ENCODE measurements around the gene GNAZ.

The GNAZ gene

DNA sequence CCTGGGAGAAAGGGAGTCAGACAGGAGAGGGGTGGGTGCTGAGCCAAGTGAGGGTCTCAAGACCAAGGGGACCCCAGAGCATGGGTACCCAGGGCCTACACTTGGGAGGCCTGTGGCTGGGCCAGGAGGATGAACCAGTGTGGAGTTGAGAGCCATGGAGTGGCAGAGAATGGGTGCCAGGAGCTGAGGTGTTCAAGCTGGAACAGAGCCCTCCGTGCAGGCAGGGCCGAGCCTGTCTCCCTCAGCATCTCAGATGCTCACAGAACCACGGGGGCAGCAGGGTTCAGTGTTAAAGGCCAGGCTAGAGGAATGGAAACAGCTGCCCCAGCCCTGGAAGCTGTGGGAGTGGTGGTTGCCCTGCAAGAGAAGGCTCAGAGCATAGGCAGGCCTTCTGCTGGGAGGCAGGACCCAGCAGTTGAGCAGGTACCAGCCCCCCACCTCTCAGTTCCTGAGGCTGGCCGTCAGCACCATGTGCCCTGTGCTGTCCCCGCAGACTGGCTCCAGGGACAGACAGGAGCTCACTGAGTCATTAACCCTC is 39.2 kb downstream of the GNAZ start:
- Mint-ChIP-seq H3K36me3 (ENCODE audit: insufficient read depth) (no peaks in the 10 kb centered on the region), H3K9me3 (no peaks in the 10 kb centered on the region), H3K4me1 (ENCODE audit: low read depth in 2 of 2) (no peaks in the 10 kb centered on the region), H3K27me3 (no peaks in the 10 kb centered on the region), H3K27ac (no peak overlapping the region), H3K4me3 (no peak overlapping the region)
- DNase-seq = no peak
- ATAC-seq (replicated peaks) = no peak

DNA sequence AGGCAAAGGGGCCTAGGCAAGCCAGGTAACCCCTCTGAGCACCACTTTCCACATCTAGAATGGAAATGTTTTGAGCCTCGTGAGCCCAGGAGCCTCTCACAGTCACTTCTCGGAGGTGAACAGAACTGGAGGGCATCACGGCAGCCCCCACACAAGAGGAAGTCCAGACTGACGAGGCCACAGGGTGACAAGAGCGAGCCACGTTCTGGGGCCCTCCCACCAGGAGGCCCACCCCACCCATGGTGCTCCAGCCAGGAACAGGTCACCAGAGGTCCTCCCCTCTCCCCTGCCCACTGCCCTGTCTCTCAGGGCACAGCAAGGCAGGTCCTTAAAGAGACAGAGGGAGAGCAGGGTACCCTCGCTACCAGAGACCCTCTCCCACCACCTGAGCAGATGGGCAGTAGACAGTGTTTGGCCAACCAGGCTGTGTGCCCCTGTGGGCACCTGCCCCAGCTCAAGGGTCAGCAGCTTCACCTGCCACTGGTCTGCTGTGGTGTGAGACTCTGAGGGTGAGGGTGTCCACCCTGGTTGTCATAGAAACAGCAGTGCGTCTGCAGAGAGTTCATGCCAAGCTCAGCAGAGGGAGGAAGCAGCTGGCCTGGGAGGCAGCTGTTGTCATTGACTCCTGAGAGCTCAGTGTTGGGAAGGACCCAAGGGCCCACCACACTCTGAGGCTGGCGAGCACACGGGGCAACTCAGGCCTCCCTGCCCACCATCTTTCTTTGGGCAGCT is 40.0 kb downstream of the GNAZ start:
- ATAC-seq (replicated peaks) = no peak
- peak overlapping the region in 1 of 2 donors; percentile 8 for H3K27ac Mint-ChIP-seq
- no peak for DNase-seq

DNA sequence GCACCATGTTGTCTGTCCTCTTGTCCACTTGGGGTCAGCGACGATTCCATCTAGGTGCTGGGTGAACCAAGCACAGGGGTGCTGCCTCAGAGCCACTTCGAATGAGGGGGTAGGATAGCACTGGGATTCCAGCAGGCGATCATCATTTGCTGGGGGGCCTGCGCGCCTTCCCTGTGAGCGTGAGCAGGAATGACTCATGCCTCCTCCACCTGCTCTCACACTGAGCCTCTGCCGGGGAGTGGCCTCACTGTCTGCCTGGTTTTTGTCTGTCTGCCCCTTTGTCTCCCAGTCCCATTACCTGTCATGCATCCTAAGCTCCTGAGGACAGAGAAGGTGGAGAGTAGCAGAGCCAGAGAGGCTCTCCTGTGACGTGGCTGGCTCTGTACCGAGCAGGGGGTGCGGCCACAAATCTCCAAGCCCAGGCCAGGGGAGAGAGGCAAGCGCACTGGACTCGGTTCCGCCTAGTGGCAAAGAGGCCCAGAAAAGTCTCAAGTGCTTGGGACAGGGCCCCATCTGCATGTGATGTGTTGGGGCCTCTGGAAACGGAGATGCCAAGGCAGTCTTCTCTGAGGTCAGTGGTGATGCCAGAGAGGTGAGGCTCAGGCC is 40.7 kb downstream of the GNAZ start:
- H3K9me3 Mint-ChIP-seq = no peaks in the 10 kb centered on the region
- H3K27me3 Mint-ChIP-seq = no peaks in the 10 kb centered on the region
- ATAC-seq (replicated peaks) (no peak), DNase-seq (no peak)
- no peaks in the 10 kb centered on the region for H3K4me1 Mint-ChIP-seq (ENCODE audit: low read depth in 2 of 2)
- no peak overlapping the region for H3K4me3 Mint-ChIP-seq
- H3K36me3 Mint-ChIP-seq (ENCODE audit: insufficient read depth) = no peaks in the 10 kb centered on the region
- no peak overlapping the region for H3K27ac Mint-ChIP-seq

More for the DNA sequence above, 40.0 kb downstream of the GNAZ start:
- Mint-ChIP-seq H3K27me3 (no peaks in the 10 kb centered on the region), H3K9me3 (no peaks in the 10 kb centered on the region), H3K36me3 (ENCODE audit: insufficient read depth) (no peaks in the 10 kb centered on the region), H3K4me3 (no peak overlapping the region), H3K4me1 (ENCODE audit: low read depth in 2 of 2) (no peaks in the 10 kb centered on the region)

DNA sequence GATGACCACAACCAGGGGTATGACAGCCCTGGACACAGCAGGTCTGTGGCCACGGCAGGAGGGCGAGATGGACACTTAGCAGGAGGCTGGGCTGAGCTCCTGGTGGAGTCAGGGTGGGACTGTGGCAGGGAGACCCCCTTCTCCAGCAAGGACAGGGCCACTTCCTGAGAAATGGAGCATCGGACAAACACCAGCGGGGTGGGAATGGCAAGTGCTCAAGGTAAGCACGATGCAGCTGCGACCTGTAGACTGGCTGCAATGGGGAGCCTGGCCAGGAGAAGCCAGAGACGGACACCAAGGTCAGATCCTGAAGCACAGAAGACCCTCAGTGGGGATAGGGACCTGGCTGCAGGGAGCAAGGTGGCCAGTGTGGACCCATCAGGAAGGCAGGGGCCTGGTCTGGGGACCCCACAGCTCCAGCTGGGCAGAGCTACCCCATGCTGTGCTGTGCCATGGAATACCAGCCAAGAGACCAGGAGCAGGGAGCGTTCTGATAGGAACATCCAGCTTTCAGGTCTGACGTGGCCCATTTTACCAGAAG is 42.2 kb downstream of the GNAZ start:
- DNase-seq (no peak), ATAC-seq (replicated peaks) (no peak)
- Mint-ChIP-seq H3K27me3 (no peaks in the 10 kb centered on the region), H3K27ac (no peak overlapping the region), H3K9me3 (no peaks in the 10 kb centered on the region), H3K36me3 (ENCODE audit: insufficient read depth) (no peaks in the 10 kb centered on the region), H3K4me3 (no peak overlapping the region), H3K4me1 (ENCODE audit: low read depth in 2 of 2) (no peaks in the 10 kb centered on the region)

- no peaks in the 10 kb centered on the region for H3K4me1 Mint-ChIP-seq (ENCODE audit: low read depth in 2 of 2)
- H3K27ac Mint-ChIP-seq = no peak overlapping the region
- no peaks in the 10 kb centered on the region for H3K36me3 Mint-ChIP-seq (ENCODE audit: insufficient read depth)
- ATAC-seq (replicated peaks) (no peak), DNase-seq (no peak)
- H3K4me3 Mint-ChIP-seq = no peak overlapping the region
- no peaks in the 10 kb centered on the region for H3K9me3 Mint-ChIP-seq
- no peaks in the 10 kb centered on the region for H3K27me3 Mint-ChIP-seq
Measured at GRCh38 chr22:23113067-23113846, 42.9 kb downstream of the GNAZ start.

- Mint-ChIP-seq H3K4me1 (ENCODE audit: low read depth in 2 of 2) (no peaks in the 10 kb centered on the region), H3K27me3 (no peaks in the 10 kb centered on the region), H3K4me3 (no peak overlapping the region), H3K27ac (peak overlapping the region in 1 of 2 donors; percentile 56), H3K9me3 (no peaks in the 10 kb centered on the region), H3K36me3 (ENCODE audit: insufficient read depth) (no peaks in the 10 kb centered on the region)
- no peak for ATAC-seq (replicated peaks)
- no peak for DNase-seq
Measured at GRCh38 chr22:23113847-23114720, 43.8 kb downstream of the GNAZ start.

DNA sequence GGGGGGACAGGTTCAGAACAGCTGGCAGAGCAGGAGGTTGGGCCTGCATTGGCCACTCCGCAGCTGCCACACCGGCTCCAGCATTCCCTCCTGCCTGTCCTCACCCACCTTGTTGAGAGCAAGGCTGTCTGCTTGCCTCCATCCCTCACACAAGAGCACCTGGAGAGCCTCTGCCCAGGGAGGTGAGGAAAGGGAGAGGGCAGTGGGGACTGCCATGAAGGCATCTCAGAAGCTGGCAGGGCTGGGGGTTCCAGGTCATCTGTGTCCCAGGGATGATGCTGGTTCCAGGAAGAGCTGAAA is 44.4 kb downstream of the GNAZ start:
- no peak for ATAC-seq (replicated peaks)
- no peak for DNase-seq
- Mint-ChIP-seq H3K4me1 (ENCODE audit: low read depth in 2 of 2) (peaks cover 5 to 6% of the 10 kb centered on the region in 2 donors), H3K27ac (peak overlapping the region in 1 of 2 donors; percentile 56), H3K27me3 (no peaks in the 10 kb centered on the region), H3K36me3 (ENCODE audit: insufficient read depth) (no peaks in the 10 kb centered on the region), H3K9me3 (no peaks in the 10 kb centered on the region), H3K4me3 (no peak overlapping the region)

- Mint-ChIP-seq H3K4me3 (no peak overlapping the region), H3K27ac (no peak overlapping the region)
- no peak for ATAC-seq (replicated peaks)
Measured at GRCh38 chr22:23115369-23115768, 45.0 kb downstream of the GNAZ start.

DNA sequence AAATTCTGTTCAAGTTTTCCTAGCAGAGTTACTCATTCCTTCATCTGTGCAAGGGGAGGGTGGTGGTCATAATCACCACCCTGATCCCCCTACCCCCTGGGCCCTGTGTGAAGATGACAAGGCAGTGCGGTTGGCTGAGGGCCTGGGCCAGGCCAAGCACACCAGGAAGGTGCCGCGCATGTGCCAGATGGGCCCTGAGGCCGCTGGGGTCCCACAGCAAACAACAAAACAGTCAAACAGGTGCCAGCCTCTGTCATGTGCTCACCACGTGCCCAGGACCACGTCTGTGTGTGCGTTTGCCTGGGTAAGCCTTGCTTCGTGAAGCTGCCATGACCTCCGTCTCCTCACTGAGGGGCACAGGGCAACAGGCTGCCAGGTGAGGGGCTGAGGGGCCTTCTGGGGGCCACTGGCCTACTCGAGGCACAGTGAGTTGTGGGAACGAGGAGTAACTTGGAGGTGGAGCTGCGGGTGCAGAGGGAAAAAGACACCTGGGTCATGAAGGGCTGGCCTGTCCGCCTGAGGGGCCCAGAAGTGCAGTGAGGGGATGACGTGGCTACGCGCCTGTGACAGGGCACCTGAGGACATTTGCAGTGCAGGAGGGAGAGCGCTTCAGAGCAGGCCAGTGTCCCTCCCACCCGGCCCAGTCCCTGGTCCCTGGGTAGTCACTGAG is 45.6 kb downstream of the GNAZ start:
- Mint-ChIP-seq H3K36me3 (ENCODE audit: insufficient read depth) (no peaks in the 10 kb centered on the region), H3K9me3 (no peaks in the 10 kb centered on the region), H3K4me1 (ENCODE audit: low read depth in 2 of 2) (peaks cover 10 to 12% of the 10 kb centered on the region in 2 donors), H3K27me3 (no peaks in the 10 kb centered on the region), H3K4me3 (no peak overlapping the region), H3K27ac (peak overlapping the region in 1 of 2 donors; percentile 63)
- no peak for DNase-seq
- ATAC-seq (replicated peaks) = no peak

More at GRCh38 chr22:23115369-23115768, 45.0 kb downstream of the GNAZ start:
- Mint-ChIP-seq H3K9me3 (no peaks in the 10 kb centered on the region), H3K27me3 (no peaks in the 10 kb centered on the region), H3K36me3 (ENCODE audit: insufficient read depth) (no peaks in the 10 kb centered on the region), H3K4me1 (ENCODE audit: low read depth in 2 of 2) (peaks cover 10% of the 10 kb centered on the region in 2 donors)
- DNase-seq = no peak

DNA sequence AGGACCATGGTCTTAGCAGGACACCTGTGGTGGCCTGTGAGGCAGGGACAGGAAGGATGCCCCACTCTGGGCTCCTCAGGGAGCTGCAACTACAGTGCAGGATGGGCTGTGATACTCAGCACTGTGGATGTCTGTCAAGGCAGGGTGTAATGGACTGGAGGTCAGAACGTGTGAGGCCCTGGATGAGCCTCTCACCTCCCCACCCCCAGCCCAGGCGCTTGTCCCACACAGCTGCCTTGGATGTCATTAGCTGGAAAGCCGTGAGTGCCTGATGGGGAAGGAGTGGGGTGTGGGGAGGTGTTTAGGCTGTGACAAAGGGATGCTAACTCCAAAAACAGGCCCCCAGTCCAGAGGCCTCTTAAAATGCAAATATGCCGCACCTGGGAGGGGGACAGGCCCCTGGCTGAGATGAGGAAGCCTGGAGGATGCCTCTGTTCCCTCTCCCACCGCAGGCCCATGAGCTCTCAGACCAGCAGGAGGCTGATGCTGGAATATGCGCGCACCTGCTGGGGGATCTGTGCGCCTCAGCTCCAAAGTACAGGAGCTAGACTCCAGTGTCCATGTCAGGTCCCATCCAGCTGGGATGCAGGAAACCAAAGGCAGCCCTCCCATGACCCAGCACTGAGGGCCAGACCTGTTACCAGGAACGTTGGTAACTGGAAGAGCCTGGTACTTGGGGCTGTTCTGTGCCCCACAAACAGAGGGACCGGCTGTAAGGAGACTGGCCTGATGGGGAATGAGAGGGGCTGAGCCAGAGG is 46.4 kb downstream of the GNAZ start:
- no peaks in the 10 kb centered on the region for H3K36me3 Mint-ChIP-seq (ENCODE audit: insufficient read depth)
- no peaks in the 10 kb centered on the region for H3K9me3 Mint-ChIP-seq
- peak overlapping the region in 1 of 2 donors; percentile 63 for H3K27ac Mint-ChIP-seq
- H3K4me1 Mint-ChIP-seq (ENCODE audit: low read depth in 2 of 2) = peaks cover 10 to 12% of the 10 kb centered on the region in 2 donors
- DNase-seq (no peak), ATAC-seq (replicated peaks) (no peak)
- H3K4me3 Mint-ChIP-seq = no peak overlapping the region
- no peaks in the 10 kb centered on the region for H3K27me3 Mint-ChIP-seq

GRCh38 chr22:23117275-23117674 is 47.0 kb downstream of the GNAZ start:
- H3K27ac Mint-ChIP-seq = peak overlapping the region in 1 of 2 donors; percentile 55
- H3K36me3 Mint-ChIP-seq (ENCODE audit: insufficient read depth) = no peaks in the 10 kb centered on the region
- H3K4me1 Mint-ChIP-seq (ENCODE audit: low read depth in 2 of 2) = peaks cover 10 to 12% of the 10 kb centered on the region in 2 donors
- no peak overlapping the region for H3K4me3 Mint-ChIP-seq
- ATAC-seq (replicated peaks) (no peak), DNase-seq (no peak)
- H3K27me3 Mint-ChIP-seq = no peaks in the 10 kb centered on the region
- no peaks in the 10 kb centered on the region for H3K9me3 Mint-ChIP-seq
